HTR-8/SVneo (cell line): ENCODE measurements around the gene MAPK8IP1.
A peak's percentile ranks its signal among the peaks of the same experiment; 100 is the strongest.
"Not testable (repeated sequence)": the region's sequence is repeated elsewhere in the genome, so short reads cannot be mapped to it uniquely, and the experiment has no call there.

ENCODE experiments used
- DNase-seq: peaks from one replicate; pipeline ENCODE4 v3.0.0; 2011; ENCODE audit warnings: low spot score, mixed read lengths; ENCODE audit not compliant: insufficient read length
- FAIRE-seq: peaks from 2 replicates; lab custom pipeline; 2011; peaks lifted over from hg19 to GRCh38; lab: Jason Lieb, UNC

Gene MAPK8IP1

DNA sequence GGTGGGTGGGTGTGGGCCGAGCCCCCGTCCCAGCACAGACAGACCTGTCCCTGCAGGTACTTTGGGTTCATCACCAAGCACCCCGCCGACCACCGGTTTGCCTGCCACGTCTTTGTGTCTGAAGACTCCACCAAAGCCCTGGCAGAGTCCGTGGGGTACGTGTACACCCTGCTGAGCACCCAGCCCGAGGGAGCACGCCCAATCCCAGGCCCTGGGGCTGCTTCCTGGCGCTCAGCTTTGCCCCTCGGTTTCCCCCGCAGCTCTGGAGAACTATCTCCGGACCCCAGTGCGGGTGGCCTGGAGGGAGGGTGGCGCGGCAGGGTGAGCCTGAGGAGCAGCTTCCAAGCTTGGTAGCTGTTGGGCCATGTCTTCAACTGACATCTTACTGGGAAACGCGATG lies 19.6 kb downstream of the MAPK8IP1 start:
- FAIRE-seq, result no peak
- no peak for DNase-seq

DNA sequence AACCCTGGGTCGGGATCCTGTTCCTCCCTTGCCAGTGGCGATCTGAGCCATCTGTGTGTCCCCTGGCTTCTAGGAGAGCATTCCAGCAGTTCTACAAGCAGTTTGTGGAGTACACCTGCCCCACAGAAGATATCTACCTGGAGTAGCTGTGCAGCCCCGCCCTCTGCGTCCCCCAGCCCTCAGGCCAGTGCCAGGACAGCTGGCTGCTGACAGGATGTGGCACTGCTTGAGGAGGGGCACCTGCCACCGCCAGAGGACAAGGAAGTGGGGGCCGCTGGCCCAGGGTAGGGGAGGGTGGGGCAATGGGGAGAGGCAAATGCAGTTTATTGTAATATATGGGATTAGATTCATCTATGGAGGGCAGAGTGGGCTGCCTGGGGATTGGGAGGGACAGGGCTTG lies 20.1 kb downstream of the MAPK8IP1 start:
- not testable (repeated sequence) for FAIRE-seq

DNA sequence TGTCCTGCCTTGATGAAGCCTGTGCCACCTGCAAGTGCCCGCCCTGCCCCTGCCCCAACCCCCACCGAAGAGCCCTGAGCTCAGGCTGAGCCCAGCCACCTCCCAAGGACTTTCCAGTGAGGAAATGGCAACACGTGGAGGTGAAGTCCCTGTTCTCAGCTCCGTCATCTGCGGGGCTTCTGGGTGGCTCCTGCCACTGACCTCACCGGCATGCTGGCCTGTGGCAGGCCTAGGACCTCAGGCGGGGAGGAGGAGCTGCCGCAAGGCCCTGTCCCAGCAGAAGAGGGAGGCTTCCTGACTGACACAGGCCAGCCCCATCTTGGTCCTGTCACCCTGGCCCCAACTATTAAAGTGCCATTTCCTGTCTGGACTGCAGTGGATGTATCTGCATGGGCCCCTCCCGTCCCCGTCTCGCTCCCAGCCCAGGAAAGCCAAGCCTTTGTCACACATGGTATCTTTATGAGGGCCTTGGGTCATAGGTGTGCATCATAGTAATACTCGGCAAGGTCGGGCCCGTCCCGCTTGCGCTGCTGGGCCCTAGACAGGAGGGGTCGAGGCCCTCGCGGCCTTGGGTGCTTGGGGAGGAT lies 20.7 kb downstream of the MAPK8IP1 start:
- FAIRE-seq, result no peak

More for the DNA sequence above, 20.1 kb downstream of the MAPK8IP1 start:
- DNase-seq, result not testable (repeated sequence)

DNA sequence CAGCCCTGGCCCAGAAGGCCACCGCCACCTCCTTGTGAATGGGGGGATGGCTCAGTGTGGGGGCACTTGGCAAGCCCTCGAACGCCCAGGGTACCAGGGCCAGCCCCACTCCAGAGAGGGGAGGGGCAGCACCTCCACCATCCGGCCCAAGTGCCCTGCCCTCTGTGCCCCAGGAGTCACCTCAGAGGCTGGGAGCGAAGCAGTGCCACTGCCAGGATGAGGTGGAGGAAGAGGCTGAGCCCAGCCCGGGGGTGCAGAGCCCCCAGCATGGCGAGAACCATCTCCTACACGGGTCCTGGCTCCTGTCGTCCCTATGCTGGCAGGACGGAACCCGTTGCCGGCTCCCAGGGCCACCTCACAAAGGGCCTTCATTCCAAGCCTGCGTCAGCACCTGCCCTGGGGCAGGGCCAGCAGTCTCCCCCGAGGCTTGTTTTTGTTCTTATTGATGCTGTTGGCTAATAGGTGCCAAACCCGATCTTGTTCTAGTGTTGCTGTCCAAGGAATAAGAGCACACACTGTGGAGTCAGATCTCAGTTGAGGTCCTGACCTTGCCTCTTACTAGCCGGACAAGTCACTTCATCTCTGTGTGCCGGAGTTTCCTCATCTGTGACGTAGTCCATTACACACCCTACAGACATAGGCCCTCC lies 21.6 kb downstream of the MAPK8IP1 start, which contains the start of gene FREY1:
FREY1 (minus strand) TSS at position 307 of the 647 bp plus-strand sequence; CDS start at position 281, 26 bp downstream.
- FAIRE-seq, result no peak

More for the DNA sequence above, 20.7 kb downstream of the MAPK8IP1 start:
- no peak for DNase-seq

DNA sequence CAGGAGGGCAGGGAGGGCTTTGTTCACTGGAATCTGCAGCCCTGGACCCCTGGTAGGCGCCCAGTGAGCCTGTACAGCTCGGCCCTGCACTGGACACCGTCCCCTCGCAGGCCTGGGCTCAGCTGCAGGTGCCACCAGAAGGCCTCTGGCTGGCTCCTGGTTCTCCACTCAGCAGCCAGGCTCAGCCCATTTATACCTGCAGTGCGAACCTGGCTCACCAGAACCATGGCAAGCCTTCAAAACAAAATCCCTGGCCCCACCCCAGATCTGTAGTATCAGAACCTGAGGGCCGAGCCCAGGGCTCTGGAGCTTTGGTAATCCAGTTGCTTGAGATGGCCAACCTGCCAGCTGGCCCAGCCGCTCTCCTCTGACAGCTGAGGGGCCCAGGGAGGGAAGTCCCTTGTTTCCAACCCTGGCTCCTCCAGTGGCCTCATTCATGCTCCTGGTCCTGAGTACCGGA lies 22.5 kb downstream of the MAPK8IP1 start:
- FAIRE-seq (no peak), DNase-seq (no peak)

More for the DNA sequence above, 21.6 kb downstream of the MAPK8IP1 start, which contains the start of gene FREY1:
- no peak for DNase-seq

DNA sequence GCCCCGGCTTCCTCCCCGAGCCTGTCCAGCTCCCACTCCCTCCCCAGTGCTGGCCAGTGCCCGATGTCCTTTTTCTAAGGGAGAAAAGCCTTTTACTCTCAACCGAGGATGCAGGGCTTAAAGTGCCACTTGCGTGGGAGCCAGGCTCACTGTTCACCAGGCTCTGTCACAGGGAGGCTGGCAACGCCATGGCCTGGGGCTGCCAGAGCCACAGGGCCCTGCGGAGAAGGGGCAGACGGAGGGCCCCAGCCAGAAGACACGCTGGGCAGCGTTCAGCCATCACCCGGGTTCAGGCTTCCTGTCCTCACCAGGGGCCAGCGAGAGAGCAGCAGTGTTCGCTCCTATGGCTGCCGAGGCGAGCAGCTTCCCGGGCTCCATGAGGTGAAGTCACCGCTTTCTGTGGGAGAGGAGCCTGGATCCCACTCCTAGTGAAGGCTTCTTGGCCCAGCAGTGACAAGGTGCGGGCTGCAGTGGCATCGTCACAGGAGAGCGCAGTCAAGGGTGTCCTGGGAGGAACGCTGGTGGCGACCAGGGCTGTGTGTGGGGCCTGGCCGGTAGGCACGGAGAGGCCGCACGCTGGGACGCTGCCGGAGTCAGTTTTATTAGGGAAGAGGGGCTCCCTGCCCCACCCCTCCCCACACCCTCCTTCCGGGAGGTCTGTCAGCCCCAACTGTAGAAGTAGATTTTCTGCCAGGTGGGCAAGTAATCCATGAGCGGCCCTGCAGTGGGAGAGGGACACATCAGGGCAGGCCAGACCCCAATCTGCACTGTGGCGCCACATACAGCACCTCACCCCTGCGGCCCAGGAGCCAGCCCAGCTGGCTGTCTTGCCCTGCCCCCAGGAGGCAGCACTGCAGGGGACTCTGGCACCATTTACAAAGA lies 24.4 kb downstream of the MAPK8IP1 start:
- FAIRE-seq, result no peak

DNA sequence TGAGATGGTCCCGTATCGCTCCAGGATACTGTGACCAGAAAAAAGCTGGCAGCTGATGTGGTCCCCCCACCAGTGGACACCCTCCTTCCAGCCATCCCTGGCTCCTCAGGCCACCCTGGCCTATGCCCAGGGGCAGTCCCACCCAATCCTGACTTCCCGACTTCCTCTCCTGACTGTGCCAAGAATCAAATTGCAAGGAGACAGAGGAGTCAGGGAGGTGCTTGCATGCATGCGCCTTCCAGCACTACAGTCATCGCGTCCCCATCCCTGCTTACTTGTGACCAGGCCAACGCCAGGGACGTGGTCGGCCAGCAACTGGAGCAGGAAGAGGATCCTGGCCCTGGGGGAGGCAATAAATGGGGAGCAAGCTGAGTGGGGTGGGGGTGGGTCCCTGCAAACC lies 25.2 kb downstream of the MAPK8IP1 start:
- FAIRE-seq (no peak), DNase-seq (no peak)

More for the DNA sequence above, 24.4 kb downstream of the MAPK8IP1 start:
- no peak for DNase-seq

DNA sequence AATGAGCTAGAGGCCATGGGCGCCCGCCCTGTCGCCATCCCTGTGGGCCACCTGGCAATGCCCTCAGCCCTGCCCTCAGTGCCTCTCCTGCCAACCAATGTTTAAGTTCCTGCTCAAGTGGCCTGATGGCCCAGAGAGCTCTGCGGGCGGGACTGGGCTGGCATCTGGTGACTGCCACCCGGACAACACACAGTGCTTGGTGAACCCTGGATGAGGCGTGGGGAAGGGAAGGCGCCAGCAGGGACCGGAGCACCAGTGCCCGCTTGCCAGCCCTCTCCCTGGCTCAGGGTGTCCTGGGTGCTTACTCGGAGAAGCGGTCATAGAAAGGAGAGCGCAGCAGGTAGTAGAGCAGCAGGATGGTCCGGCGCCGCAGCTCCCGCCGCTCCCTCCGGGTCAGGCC lies 28.1 kb downstream of the MAPK8IP1 start:
- FAIRE-seq (no peak), DNase-seq (no peak)

DNA sequence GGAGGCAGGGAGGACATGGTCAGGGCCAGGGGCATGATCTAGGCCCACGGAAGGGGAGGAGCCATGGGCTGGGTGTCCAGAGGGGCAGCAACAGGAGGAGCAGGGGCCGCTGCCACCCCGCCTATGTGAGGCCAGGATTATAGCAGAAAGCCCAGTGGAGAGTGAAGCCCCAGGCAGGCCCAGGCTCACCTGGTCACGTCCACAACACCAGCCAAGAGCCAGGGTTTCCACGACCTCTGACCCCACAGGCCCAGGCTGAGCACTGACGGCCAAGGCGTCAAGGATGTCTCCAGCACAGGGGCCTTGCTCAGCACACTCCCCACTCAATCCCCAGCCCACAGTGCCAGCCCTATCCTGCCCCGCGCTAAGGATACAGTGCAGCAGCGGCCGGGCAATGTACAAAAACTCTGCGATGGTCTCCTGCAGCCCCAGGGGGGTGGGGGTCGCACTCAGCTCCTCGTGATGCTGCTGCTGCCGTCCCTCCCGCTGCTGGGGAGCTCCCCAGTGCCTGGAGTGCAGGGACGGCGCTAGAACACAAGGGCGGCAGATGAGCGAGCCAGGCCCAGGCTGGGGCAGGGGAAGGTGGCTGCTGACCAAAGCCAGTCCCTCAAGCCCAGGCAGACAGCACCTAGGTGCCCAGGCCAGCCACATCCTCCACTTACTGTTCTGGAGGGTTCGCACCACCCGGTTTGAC lies 28.6 kb downstream of the MAPK8IP1 start:
- DNase-seq (no peak), FAIRE-seq (no peak)

DNA sequence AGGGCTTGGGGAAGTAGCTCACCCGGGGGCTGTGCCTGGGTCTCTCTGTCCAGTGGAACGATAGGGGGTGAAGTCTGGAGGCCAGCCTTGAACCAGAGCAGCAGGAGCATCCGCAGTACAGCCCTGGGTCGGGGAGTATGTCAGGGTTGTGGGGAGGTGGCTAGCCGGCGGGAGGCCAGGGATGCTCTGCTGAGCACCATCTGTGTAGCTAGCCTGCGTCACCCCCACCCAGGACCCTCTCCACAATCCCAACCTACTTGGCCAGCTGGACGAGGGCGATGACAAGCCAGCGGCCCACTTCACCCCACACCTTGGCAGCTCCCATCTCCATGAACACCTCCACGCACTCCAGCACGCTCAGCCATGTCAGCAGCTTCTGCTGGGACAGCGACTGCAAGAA lies 30.0 kb downstream of the MAPK8IP1 start:
- FAIRE-seq (no peak), DNase-seq (no peak)

DNA sequence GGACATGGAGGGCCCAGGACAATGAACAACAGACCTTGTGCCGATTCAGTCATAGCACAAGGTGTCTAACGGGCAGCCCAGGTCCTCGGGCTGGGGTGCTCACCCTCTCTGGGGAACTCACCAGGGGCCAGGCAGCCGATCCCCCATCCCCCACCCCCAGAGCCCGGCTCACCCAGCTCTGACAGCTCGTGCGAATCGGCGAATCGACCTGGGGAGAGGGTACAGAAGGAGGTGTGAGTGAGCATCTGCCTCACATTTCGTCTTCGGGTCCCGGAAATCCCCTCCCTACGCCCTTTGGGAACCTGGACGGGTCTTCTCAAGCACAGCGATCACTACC lies 31.8 kb downstream of the MAPK8IP1 start:
- no peak for FAIRE-seq
- no peak for DNase-seq

DNA sequence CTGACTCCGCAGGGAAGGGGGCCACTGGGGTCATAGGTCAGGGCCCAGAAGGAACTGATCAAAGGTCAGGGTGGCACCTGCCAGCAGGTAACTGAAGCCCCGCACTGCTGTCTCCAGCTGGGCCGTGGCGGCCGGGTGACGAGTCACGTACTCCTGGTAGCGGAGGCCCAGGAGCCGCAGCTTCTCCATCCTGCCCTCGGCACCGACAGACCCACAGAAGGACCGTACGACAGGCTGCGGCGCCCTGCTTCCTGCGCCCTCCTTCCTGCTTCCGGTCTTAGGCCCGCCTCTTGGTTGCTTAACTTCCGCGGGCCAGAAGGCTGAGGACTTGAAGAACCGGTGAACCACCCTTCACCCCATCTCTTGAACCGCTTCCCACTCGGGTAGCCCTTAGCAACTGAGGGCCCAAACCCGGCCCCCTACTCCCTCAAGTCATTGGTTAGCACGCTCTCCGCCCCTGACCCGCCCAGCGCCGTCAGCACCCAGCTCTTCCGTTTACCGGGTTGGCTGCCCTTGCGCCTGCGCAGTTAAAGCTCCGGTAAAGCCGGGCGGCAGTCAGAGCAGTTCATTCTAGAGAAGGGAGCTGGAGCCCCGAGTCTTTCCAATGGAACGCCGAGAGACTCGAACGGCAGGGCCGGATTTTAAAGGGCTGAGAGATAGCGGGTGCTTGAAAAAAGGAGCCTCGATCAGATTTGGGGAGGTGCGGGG lies 32.3 kb downstream of the MAPK8IP1 start, which contains the start of gene PEX16:
PEX16 (minus strand) TSS at position 255 of the 708 bp plus-strand sequence; CDS start at position 189, 66 bp downstream.
- peak; percentile 58 for FAIRE-seq
- peak; percentile 98 for DNase-seq

DNA sequence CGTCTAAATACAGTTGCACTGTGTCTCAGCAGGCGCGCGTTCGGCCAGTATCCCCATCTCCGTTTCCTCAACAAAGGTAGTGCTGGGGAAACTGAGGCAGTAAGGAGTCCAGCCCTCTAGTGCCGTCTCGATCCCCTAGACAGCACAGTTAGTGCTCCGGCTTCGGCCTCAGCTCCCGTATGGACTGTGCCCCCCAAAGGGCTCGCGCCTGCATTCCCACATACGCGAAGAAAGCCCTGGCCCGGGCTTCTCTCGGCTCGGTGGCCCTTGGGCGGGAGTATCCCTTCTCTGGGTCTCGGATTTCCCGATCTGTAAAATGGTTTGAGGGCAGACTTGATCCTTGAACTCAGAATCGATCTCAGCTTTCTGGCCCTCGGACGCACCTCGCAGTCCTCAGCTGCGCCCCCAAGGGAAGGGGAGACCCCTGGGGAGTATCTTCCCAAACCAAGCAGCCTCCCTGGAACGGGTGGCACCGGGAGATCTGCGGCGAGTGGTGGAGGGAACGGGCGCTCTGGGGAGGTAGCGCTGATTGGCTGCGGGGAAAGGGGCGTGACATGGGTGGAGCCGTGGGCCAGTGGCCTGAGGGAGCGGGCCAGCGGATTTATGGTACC lies 33.0 kb downstream of the MAPK8IP1 start:
- DNase-seq (peak; percentile 90), FAIRE-seq (peak; percentile 64)

DNA sequence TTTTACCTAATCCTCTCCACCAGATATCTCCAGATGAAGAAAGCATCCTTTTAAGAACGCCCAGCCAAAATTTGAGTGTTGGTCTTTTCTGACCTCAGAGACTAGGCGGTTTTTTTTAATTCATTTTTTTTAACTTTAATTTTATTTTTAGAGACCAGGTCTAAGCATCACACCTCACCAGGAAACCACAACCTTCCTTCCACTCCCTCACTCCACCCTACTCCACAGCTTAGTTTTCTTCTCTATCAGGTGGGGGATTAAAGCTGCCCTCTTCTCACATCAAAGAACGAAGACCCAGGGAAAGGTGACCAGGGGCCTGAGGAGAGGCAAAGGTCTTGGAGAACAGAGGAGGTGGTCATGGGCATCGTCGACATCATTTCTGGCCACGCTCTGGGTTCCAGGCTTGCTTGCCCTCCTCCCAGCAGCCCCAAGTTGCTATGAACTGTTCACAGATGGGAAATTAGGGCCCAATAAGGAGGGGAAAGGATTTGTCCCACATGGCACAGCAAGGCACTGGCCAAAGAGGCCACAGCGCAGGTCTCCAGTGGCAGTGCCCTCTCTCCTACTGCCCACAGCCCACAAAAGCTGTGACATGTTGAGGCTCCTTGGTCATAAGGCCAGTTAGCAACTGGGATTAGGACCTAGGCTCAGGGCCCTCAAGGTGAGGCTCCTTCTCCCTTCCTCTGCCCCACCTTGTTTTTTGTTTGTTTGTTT lies 33.7 kb downstream of the MAPK8IP1 start:
- DNase-seq (no peak), FAIRE-seq (no peak)

DNA sequence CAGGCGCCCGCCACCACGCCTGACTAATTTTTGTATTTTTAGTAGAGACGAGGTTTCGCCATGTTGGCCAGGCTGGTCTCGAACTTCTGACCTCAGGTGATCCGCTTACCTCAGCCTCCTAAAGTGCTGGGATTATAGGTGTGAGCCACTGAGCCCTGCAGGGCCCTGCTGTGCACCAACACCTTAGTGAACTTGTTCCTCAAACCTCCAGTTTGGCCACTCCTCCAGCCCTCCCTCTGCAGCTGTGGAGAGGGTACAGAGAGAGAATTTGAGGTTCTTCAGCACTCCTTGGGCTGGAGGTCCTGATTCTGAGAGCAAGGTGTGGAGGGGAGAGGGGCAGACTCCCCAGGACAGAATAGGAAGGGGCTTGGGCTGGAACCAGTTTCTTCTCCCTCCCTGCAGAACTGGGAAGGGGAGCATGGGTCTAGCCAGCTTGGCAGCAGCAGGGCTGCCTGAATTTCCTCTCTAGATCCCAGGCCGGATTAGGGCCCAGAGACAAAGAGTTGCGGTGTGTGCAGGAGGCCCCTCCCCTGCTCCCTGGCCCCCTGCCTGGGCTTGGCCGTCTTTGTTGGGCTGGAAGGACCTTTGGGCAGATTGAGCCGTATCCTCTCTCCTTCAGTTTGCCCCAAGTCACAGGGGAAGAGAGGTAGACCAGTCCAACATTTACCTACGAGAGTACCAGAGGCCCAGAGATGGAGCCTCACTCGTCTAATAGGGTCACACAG lies 34.5 kb downstream of the MAPK8IP1 start:
- no peak for FAIRE-seq

DNA sequence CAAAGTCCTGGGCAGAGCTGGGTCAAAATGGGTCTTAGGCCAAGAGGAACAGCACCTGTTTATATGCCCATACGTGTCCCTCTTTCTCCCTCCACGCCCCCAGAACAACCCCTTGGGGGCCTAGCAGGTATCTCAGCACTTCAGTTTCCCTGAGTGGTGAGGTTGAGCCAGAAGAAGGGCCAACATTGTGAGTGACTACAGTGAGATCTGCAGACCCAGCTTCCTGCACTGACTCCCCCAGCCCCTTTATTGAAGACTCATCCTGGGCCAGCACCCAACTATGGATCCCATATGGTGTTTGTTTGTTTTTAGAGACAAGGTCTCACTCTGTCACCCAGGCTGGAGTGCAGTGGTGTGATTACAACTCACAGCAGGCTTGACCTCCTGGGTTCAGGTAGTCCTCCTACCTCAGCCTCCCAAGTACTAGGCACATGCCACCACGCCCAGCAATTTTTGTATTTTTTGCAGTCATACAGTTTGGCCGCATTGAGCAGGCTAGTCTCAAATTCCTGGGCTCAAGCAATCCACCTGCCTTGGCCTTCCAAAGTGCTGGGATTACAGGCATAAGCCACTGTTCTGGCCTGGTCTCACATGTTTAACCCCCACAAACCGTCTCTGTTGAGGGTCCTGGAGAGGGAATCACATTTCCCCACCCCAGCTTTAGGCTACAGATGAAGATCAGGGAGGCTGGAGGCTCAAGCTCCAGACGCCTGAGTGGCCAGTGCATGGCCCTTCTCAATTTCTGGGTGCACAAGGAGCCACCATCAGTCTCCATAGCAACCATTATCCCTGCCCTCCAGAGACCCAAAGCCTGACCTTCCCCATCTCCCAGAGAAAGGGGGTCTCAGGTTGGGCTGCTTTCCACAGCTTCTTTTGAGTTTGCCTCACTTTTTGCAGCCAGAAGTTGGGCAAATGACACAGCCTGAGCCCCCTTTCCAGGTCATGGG lies 35.4 kb downstream of the MAPK8IP1 start:
- DNase-seq (no peak), FAIRE-seq (no peak)

More for the DNA sequence above, 34.5 kb downstream of the MAPK8IP1 start:
- no peak for DNase-seq
